HG02588 (cell line): Measurements from ENCODE around the gene ADGRV1.

ENCODE experiments used
- ATAC-seq: cut with Tn5 transposase; IDR thresholded peaks from one replicate; pipeline ENCODE4 v1.9.1; 2021; ENCODE audit warnings: mild to moderate bottlenecking, moderate library complexity; ENCODE audit not compliant: unreplicated experiment

The ADGRV1 gene

GRCh38 chr5:90558344-90559192 is at the start of gene ADGRV1:
TSS of gene ADGRV1 (plus strand) at chr5:90558797. CDS start at chr5:90558896, 99 bp downstream.
- no peak for ATAC-seq

GRCh38 chr5:90510438-90510837 is 48.2 kb upstream of the ADGRV1 start:
- ATAC-seq = no peak

- ATAC-seq = no peak
Observed at GRCh38 chr5:90514520-90514919, 44.1 kb upstream of the ADGRV1 start.

GRCh38 chr5:90518661-90519060 is 39.9 kb upstream of the ADGRV1 start:
- ATAC-seq = no peak

- no peak for ATAC-seq
Observed at GRCh38 chr5:90519081-90519480, 39.5 kb upstream of the ADGRV1 start.

- ATAC-seq = no peak
Observed at GRCh38 chr5:90528601-90529193, 29.9 kb upstream of the ADGRV1 start.

GRCh38 chr5:90529194-90529938 is 29.2 kb upstream of the ADGRV1 start, which contains the start of gene LYSMD3:
TSS of gene LYSMD3 (minus strand) at chr5:90529584. CDS start at chr5:90525289, 4,295 bp downstream.
- peak; percentile 92 for ATAC-seq

- peak; percentile 43 for ATAC-seq
Observed at GRCh38 chr5:90529939-90530677, 28.5 kb upstream of the ADGRV1 start.

- no peak for ATAC-seq
Observed at GRCh38 chr5:90530736-90531487, 27.7 kb upstream of the ADGRV1 start.

GRCh38 chr5:90533794-90534193 is 24.8 kb upstream of the ADGRV1 start:
- no peak for ATAC-seq

GRCh38 chr5:90534922-90535321 is 23.7 kb upstream of the ADGRV1 start:
- ATAC-seq = no peak

- ATAC-seq = no peak
Observed at GRCh38 chr5:90542827-90543519, 15.6 kb upstream of the ADGRV1 start.

- ATAC-seq = no peak
Observed at GRCh38 chr5:90545511-90545910, 13.1 kb upstream of the ADGRV1 start.

- no peak for ATAC-seq
Observed at GRCh38 chr5:90546216-90546837, 12.3 kb upstream of the ADGRV1 start.

GRCh38 chr5:90547072-90547536 is 11.5 kb upstream of the ADGRV1 start:
- no peak for ATAC-seq

- ATAC-seq = no peak
Observed at GRCh38 chr5:90548069-90548593, 10.5 kb upstream of the ADGRV1 start.

GRCh38 chr5:90549223-90549622 is 9.4 kb upstream of the ADGRV1 start:
- no peak for ATAC-seq

GRCh38 chr5:90549729-90550275 is 8.8 kb upstream of the ADGRV1 start:
- no peak for ATAC-seq
